SK-N-SH treated with all-trans-retinoic acid at 6 μM for 48 hours (cell line): ENCODE data around the gene IL4R.

ENCODE experiments used
- ATAC-seq: fragments of 200-7000 bp; cut with Tn5 transposase; 3 replicates; pipeline ENCODE4 v1.9.1; 2020; ENCODE audit warnings: mild to moderate bottlenecking, moderate library complexity
- BACH2 ChIP-seq: fragments of 250-450 bp; sonication (Bioruptor Pico); IDR thresholded peaks from 2 replicates; pipeline ENCODE4 v1.9.0; 2021; ENCODE audit warnings: mild to moderate bottlenecking, borderline replicate concordance
- ESRRG ChIP-seq: fragments of 250-450 bp; sonication (Bioruptor Pico); IDR thresholded peaks from 2 replicates; pipeline ENCODE4 v1.6.1; 2021; ENCODE audit warnings: mild to moderate bottlenecking
- GLIS3 ChIP-seq: fragments of 250-450 bp; sonication (Bioruptor Pico); IDR thresholded peaks from 2 replicates; pipeline ENCODE4 v1.5.0; 2020; ENCODE audit warnings: mild to moderate bottlenecking, moderate library complexity
- ISL1 ChIP-seq: fragments of 250-450 bp; sonication (Bioruptor Pico); IDR thresholded peaks from 2 replicates; pipeline ENCODE4 v2.1.2; 2022; ENCODE audit warnings: mild to moderate bottlenecking, moderate library complexity
- OSR1 ChIP-seq: fragments of 250-450 bp; sonication (Bioruptor Pico); IDR thresholded peaks from 2 replicates; pipeline ENCODE4 v1.8.0; 2022; ENCODE audit warnings: moderate library complexity, mild to moderate bottlenecking, inconsistent platforms
- PPARA ChIP-seq: fragments of 250-450 bp; sonication (Bioruptor Pico); IDR thresholded peaks from 2 replicates; pipeline ENCODE4 v1.5.0; 2020; ENCODE audit warnings: mild to moderate bottlenecking, borderline replicate concordance
- RARB ChIP-seq: fragments of 250-450 bp; sonication (Bioruptor Pico); IDR thresholded peaks from 2 replicates; pipeline ENCODE4 v1.8.0; 2021; ENCODE audit warnings: mild to moderate bottlenecking, moderate library complexity
- SNAI2 ChIP-seq: fragments of 250-450 bp; sonication (Bioruptor Pico); IDR thresholded peaks from 2 replicates; pipeline ENCODE4 v1.5.0; 2020; ENCODE audit warnings: mild to moderate bottlenecking, moderate library complexity
- TCF4 ChIP-seq: fragments of 250-450 bp; sonication (Bioruptor Pico); IDR thresholded peaks from 2 replicates; pipeline ENCODE4 v1.8.0; 2021; ENCODE audit warnings: mild to moderate bottlenecking, moderate library complexity, borderline replicate concordance
- TOX ChIP-seq: fragments of 250-450 bp; sonication (Bioruptor Pico); IDR thresholded peaks from 2 replicates; pipeline ENCODE4 v1.8.0; 2021; ENCODE audit warnings: mild to moderate bottlenecking, moderate library complexity, borderline replicate concordance
- ZC3H10 ChIP-seq: fragments of 250-450 bp; sonication (Bioruptor Pico); IDR thresholded peaks from 2 replicates; pipeline ENCODE4 v1.5.1; 2021; ENCODE audit warnings: mild to moderate bottlenecking, moderate library complexity
- ZNF565 ChIP-seq: fragments of 450-650 bp; formaldehyde crosslinking; conservative IDR thresholded peaks from 2 replicates; pipeline ENCODE4 v1.5.0; 2020; ENCODE audit warnings: low read depth, mild to moderate bottlenecking, moderate library complexity
- ZNF70 ChIP-seq: fragments of 450-650 bp; formaldehyde crosslinking; IDR thresholded peaks from 2 replicates; pipeline ENCODE4 v1.5.0; 2020; ENCODE audit warnings: mild to moderate bottlenecking, moderate library complexity
- TF ChIP-seq, protein P1 (sequence below): fragments of 250-450 bp; sonication (Bioruptor Pico); IDR thresholded peaks from 2 replicates; pipeline ENCODE4 v1.8.0; 2020; ENCODE audit warnings: mild to moderate bottlenecking, moderate library complexity, borderline replicate concordance
- TF ChIP-seq, protein P2 (sequence below): fragments of 250-450 bp; sonication (Bioruptor Pico); IDR thresholded peaks from 2 replicates; pipeline ENCODE4 v1.8.0; 2021; ENCODE audit warnings: low read depth, mild to moderate bottlenecking, moderate library complexity, borderline replicate concordance
- TF ChIP-seq, protein P3 (sequence below): fragments of 250-450 bp; sonication (Bioruptor Pico); IDR thresholded peaks from 2 replicates; pipeline ENCODE4 v1.5.1; 2020; ENCODE audit warnings: low read depth, mild to moderate bottlenecking, moderate library complexity
- TF ChIP-seq, protein P4 (sequence below): fragments of 250-450 bp; sonication (Bioruptor Pico); IDR thresholded peaks from 2 replicates; pipeline ENCODE4 v1.5.0; 2020; ENCODE audit warnings: mild to moderate bottlenecking, moderate library complexity

The IL4R gene

DNA sequence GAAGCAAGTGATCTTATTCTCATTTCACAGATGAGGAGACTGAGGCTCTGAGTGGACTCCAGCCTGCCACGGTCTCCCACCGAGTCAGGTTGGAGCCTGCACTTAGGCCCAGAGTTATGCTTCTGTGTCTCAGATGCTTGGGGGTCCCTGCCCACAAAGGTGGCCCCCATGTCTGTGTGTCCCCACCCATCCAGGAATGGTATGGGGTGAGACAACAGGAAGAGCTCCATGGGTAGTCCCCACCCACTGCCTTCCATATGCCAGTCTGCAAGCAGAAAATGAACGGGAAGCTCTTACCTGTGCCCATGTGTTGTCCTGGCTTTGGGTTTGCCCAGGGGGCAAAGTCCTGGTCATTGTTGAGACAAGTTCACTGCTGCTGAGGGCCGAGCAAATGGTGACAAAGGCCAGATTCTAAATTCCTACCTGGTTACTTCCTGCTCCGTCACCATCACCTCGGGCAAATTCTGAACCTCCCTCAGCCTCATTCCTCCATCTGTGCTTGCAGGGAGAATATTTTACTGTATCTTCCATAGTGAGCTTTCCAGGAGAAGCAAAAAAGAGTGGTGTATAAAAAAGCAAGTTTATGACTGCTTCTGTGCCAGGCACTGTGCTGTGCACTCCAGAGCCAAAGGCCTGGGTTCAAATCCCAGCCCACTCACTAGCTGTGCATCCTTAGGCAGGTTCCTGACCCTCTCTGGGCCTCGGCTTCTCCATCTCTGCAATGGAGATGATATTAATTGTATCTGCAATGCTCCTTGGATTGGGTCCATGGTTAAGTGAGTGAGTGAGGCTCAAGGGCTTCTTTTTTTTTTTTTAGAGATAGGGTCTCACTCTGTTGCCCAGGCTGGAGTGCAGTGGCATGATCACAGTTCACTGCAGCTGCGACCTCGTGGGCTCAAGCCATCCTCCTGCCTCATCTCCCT is 9.3 kb downstream of the IL4R start:
- no peak for ATAC-seq
- TF ChIP-seq ZC3H10 (CRISPR knock-in tag) (no peak), ESRRG (CRISPR knock-in tag) (no peak), TOX (CRISPR knock-in tag) (no peak)

DNA sequence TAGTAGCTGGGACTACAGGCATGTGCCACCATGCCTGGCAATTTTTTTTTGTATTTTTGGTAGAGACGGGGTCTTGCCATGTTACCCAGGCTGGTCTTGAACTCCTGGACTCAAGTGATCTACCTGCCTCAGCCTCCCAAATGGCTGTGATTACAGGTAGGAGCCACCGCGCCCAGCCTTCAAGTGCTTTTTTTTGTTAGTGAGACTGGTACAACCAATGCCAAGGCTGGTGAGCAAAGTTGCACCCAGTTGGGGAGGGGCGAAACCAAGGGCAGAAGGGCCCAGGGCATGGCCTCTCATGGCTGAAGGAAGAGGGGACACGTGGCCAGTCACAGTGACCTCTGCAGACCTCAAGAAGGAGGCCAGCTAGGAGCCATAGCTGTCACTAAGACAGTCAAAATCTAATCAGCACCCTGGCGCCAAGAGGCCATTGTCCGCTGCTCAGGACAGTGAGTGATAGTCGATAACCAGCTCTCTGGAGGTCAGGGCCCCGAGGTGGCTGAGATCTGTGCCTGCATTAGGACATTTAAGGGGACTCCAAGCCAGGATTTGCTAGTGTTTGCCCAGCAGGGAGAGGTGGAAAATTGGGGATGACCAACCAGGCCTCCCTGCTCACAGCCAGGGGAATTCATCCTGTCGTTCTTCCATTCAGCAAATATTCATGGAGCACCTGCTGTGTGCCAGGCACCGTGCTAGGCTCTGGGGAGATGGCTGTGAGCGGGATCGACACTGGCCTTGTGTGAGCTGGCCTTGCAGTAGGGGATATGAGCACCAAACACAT is 10.2 kb downstream of the IL4R start:
- no peak for ATAC-seq
- no peak for TF ChIP-seq ISL1 (CRISPR knock-in tag)
- TF ChIP-seq, protein P1, sequence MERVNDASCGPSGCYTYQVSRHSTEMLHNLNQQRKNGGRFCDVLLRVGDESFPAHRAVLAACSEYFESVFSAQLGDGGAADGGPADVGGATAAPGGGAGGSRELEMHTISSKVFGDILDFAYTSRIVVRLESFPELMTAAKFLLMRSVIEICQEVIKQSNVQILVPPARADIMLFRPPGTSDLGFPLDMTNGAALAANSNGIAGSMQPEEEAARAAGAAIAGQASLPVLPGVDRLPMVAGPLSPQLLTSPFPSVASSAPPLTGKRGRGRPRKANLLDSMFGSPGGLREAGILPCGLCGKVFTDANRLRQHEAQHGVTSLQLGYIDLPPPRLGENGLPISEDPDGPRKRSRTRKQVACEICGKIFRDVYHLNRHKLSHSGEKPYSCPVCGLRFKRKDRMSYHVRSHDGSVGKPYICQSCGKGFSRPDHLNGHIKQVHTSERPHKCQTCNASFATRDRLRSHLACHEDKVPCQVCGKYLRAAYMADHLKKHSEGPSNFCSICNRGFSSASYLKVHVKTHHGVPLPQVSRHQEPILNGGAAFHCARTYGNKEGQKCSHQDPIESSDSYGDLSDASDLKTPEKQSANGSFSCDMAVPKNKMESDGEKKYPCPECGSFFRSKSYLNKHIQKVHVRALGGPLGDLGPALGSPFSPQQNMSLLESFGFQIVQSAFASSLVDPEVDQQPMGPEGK (CRISPR knock-in tag): no peak
- TF ChIP-seq, protein P2, sequence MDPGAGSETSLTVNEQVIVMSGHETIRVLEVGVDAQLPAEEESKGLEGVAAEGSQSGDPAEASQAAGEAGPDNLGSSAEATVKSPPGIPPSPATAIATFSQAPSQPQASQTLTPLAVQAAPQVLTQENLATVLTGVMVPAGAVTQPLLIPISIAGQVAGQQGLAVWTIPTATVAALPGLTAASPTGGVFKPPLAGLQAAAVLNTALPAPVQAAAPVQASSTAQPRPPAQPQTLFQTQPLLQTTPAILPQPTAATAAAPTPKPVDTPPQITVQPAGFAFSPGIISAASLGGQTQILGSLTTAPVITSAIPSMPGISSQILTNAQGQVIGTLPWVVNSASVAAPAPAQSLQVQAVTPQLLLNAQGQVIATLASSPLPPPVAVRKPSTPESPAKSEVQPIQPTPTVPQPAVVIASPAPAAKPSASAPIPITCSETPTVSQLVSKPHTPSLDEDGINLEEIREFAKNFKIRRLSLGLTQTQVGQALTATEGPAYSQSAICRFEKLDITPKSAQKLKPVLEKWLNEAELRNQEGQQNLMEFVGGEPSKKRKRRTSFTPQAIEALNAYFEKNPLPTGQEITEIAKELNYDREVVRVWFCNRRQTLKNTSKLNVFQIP (CRISPR knock-in tag): no peak
- TF ChIP-seq ZC3H10 (CRISPR knock-in tag): no peak
- no peak for TF ChIP-seq RARB (CRISPR knock-in tag)
- TF ChIP-seq ZNF70 (CRISPR knock-in tag): no peak
- TF ChIP-seq TCF4 (CRISPR knock-in tag): no peak
- no peak for TF ChIP-seq OSR1
- TF ChIP-seq, protein P3, sequence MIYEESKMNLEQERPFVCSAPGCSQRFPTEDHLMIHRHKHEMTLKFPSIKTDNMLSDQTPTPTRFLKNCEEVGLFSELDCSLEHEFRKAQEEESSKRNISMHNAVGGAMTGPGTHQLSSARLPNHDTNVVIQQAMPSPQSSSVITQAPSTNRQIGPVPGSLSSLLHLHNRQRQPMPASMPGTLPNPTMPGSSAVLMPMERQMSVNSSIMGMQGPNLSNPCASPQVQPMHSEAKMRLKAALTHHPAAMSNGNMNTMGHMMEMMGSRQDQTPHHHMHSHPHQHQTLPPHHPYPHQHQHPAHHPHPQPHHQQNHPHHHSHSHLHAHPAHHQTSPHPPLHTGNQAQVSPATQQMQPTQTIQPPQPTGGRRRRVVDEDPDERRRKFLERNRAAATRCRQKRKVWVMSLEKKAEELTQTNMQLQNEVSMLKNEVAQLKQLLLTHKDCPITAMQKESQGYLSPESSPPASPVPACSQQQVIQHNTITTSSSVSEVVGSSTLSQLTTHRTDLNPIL: no peak
- TF ChIP-seq SNAI2 (CRISPR knock-in tag): no peak

DNA sequence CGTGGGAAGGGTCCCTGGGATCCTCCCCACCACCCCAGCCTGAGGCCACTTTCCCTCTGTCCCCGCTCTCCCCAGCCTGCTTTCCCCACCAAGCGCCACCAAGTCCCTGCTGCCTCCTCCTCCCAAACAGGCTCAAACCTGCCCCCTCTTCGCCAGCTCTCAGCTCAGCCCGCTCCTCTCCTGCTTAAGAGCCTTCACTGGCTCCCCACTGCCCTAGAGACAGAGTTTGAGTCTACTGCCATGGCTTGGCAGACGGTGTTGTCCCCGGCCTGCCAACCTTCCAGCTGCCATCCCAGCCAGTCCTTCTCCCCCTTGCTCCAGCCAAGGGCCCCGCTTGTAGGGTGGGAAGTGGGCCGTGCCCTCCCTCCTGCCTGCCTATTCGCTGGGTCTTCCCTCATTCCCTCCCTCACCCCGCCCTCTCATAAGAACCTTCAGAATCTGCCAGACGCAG is 11.1 kb downstream of the IL4R start:
- ATAC-seq: no peak
- TF ChIP-seq OSR1: no peak

DNA sequence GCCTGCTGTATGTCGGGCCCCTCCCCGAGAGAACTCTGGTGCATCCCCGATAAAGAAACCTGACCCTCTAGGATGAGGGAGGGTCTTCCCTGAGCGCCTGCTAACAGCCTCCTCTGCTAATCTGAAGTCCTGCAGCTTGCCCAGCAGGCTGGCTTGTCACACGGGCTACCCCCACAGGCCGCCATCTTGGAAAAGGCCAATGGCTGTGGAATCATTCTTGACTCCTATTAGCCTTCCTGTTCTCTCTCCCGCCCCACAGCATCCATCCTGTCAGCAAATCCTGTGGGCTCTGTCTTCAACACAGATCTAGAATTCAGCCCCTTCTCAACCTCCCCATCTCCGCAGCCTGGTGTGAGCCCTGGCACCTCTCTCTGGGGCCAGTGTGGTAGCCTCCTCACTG is 12.0 kb downstream of the IL4R start:
- TF ChIP-seq PPARA (no peak), ZNF70 (CRISPR knock-in tag) (no peak), BACH2 (CRISPR knock-in tag) (no peak), ESRRG (CRISPR knock-in tag) (no peak), ZNF565 (CRISPR knock-in tag) (no peak), OSR1 (no peak), GLIS3 (CRISPR knock-in tag) (no peak)
- TF ChIP-seq, protein P2 (CRISPR knock-in tag): no peak
- TF ChIP-seq, protein P4, sequence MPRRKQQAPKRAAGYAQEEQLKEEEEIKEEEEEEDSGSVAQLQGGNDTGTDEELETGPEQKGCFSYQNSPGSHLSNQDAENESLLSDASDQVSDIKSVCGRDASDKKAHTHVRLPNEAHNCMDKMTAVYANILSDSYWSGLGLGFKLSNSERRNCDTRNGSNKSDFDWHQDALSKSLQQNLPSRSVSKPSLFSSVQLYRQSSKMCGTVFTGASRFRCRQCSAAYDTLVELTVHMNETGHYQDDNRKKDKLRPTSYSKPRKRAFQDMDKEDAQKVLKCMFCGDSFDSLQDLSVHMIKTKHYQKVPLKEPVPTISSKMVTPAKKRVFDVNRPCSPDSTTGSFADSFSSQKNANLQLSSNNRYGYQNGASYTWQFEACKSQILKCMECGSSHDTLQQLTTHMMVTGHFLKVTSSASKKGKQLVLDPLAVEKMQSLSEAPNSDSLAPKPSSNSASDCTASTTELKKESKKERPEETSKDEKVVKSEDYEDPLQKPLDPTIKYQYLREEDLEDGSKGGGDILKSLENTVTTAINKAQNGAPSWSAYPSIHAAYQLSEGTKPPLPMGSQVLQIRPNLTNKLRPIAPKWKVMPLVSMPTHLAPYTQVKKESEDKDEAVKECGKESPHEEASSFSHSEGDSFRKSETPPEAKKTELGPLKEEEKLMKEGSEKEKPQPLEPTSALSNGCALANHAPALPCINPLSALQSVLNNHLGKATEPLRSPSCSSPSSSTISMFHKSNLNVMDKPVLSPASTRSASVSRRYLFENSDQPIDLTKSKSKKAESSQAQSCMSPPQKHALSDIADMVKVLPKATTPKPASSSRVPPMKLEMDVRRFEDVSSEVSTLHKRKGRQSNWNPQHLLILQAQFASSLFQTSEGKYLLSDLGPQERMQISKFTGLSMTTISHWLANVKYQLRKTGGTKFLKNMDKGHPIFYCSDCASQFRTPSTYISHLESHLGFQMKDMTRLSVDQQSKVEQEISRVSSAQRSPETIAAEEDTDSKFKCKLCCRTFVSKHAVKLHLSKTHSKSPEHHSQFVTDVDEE (CRISPR knock-in tag): no peak
- TF ChIP-seq, protein P3: no peak

More for the DNA sequence above, 12.0 kb downstream of the IL4R start:
- no peak for ATAC-seq
